Mucosa of descending colon (tissue), 3 donors: Measurements from ENCODE around the gene PRKCB. TPM values are rescaled to one million over a fixed set of nuclear protein-coding genes. Genes with fewer than 3 reads are reported as not detected.
"Not testable (repeated sequence)": the region's sequence is repeated elsewhere in the genome, so short reads cannot be mapped to it uniquely, and the experiment has no call there.

Source experiments
- ATAC-seq: fragments of 200-7000 bp; cut with Tn5 transposase; one replicate; pipeline ENCODE4 v1.9.1; 2020; ENCODE audit warnings: mild to moderate bottlenecking, moderate library complexity
- DNase-seq, 3 donors: peaks; one replicate each; pipeline ENCODE4 v3.0.0-alpha.2; 2020
- H3K36me3 ChIP-seq: fragments of 200-600 bp; one replicate; pipeline ENCODE4 v1.8.0; 2021; ENCODE audit warnings: low read depth, mild to moderate bottlenecking
- H3K4me1 ChIP-seq: fragments of 200-600 bp; one replicate; pipeline ENCODE4 v1.8.0; 2021; ENCODE audit warnings: low read depth, mild to moderate bottlenecking
- H3K4me3 ChIP-seq: fragments of 200-600 bp; one replicate; pipeline ENCODE4 v1.8.0; 2021; ENCODE audit warnings: mild to moderate bottlenecking
- H3K9me3 ChIP-seq: fragments of 200-600 bp; one replicate; pipeline ENCODE4 v1.8.0; 2021; ENCODE audit warnings: mild to moderate bottlenecking
- CTCF ChIP-seq: fragments of 200-600 bp; IDR thresholded peaks from one replicate; pipeline ENCODE4 v1.8.0; 2022; ENCODE audit warnings: antibody characterized with exemption, mild to moderate bottlenecking
- intact Hi-C, 2 donors: fragments of 100-400 bp; cut with DNase I in 1 of 2; cut with micrococcal nuclease in 1 of 2; formaldehyde crosslinking; loops; one replicate each; pipeline versions ENCODE4 v1.11.0 to v1.11.1; 2022; cut with DNase I, micrococcal nuclease
- total RNA-seq, 3 donors: library from RNA; stranded (reverse); fragmentation: NEBNext Ultra II Directional in 2 of 3; extraction: Animal tissue kit (Norgen Biotek cat#: 25700) in 2 of 3; gene quantifications; one replicate each; pipeline versions ENCODE4 v1.2.1 to v1.2.4, GENCODE V29; 2021 to 2023
- donor health status: DM: no; HTN: no; CAD: no; lungs with moderate emphysema.
- donor health status: DM: no; HTN: no; CAD: no.
- donor health status: DM: no; HTN: yes; CAD: no.

Gene PRKCB
- total RNA-seq, 3 donors from 2014 or later, result 7.4 to 29.0 (median 8.2) TPM

GRCh38 chr16:24015923-24016322 lies 180.1 kb downstream of the PRKCB start:
- intact Hi-C loops, result loop anchor here (10.0 kb wide), 3 partner anchors 211 to 281 kb away; no protein-coding TSS in a partner anchor
- no peaks in the 10 kb centered on the region for H3K36me3 ChIP-seq
- TF ChIP-seq CTCF, result no peak
- no peak overlapping the region for H3K4me3 ChIP-seq
- H3K9me3 ChIP-seq, result no peaks in the 10 kb centered on the region
- H3K4me1 ChIP-seq, result peaks cover 5% of the 10 kb centered on the region
- ATAC-seq (no peak), DNase-seq (no peak)

GRCh38 chr16:24018485-24018884 lies 182.7 kb downstream of the PRKCB start:
- no peak for TF ChIP-seq CTCF
- DNase-seq (no peak), ATAC-seq (no peak)
- intact Hi-C loops, result loop anchor here (10.0 kb wide), 3 partner anchors 214 to 284 kb away; no protein-coding TSS in a partner anchor
- no peaks in the 10 kb centered on the region for H3K36me3 ChIP-seq
- H3K9me3 ChIP-seq, result no peaks in the 10 kb centered on the region
- no peak overlapping the region for H3K4me3 ChIP-seq
- peaks cover 5% of the 10 kb centered on the region for H3K4me1 ChIP-seq

- H3K9me3 ChIP-seq, result no peaks in the 10 kb centered on the region
- ATAC-seq (no peak), DNase-seq (no peak)
- no peaks in the 10 kb centered on the region for H3K4me1 ChIP-seq
- intact Hi-C loops, result no loop called here
- no peak for TF ChIP-seq CTCF
- H3K36me3 ChIP-seq, result no peaks in the 10 kb centered on the region
- H3K4me3 ChIP-seq, result no peak overlapping the region
Measured at GRCh38 chr16:24022797-24023196, 187.0 kb downstream of the PRKCB start.

GRCh38 chr16:24023621-24024020 lies 187.8 kb downstream of the PRKCB start:
- no peak for DNase-seq
- no peak for TF ChIP-seq CTCF
- Histone ChIP-seq H3K4me3 (no peak overlapping the region), H3K36me3 (no peaks in the 10 kb centered on the region), H3K9me3 (no peaks in the 10 kb centered on the region), H3K4me1 (no peaks in the 10 kb centered on the region)
- intact Hi-C loops, result no loop called here
- ATAC-seq, result no peak

- intact Hi-C loops, result no loop called here
- no peaks in the 10 kb centered on the region for H3K36me3 ChIP-seq
- no peak for TF ChIP-seq CTCF
- ATAC-seq (no peak), DNase-seq (no peak)
- no peaks in the 10 kb centered on the region for H3K9me3 ChIP-seq
- no peaks in the 10 kb centered on the region for H3K4me1 ChIP-seq
- H3K4me3 ChIP-seq, result no peak overlapping the region
Measured at GRCh38 chr16:24024971-24025370, 189.2 kb downstream of the PRKCB start.

- no peaks in the 10 kb centered on the region for H3K4me1 ChIP-seq
- intact Hi-C loops, result no loop called here
- H3K36me3 ChIP-seq, result no peaks in the 10 kb centered on the region
- ATAC-seq (no peak), DNase-seq (no peak)
- no peak overlapping the region for H3K4me3 ChIP-seq
- H3K9me3 ChIP-seq, result no peaks in the 10 kb centered on the region
- TF ChIP-seq CTCF, result no peak
Measured at GRCh38 chr16:24027466-24027865, 191.7 kb downstream of the PRKCB start.

GRCh38 chr16:24029841-24030240 lies 194.1 kb downstream of the PRKCB start:
- H3K4me3 ChIP-seq, H3K4me1 ChIP-seq, H3K9me3 ChIP-seq, intact Hi-C loops, H3K36me3 ChIP-seq, ATAC-seq, DNase-seq: not testable (repeated sequence)
